K562 (cell line): ENCODE data around the gene SPATA20. TPM values are rescaled to one million over a fixed set of nuclear protein-coding genes. Genes with fewer than 3 reads are reported as not detected.

Experiments
- FOXM1 ChIP-seq, 2 experiments: fragments of 450-650 bp in 1 of 2; sonication (generic) in 1 of 2; formaldehyde crosslinking in 1 of 2; IDR thresholded peaks; 2 replicates each; pipeline versions ENCODE4 v1.6.1 to v1.9.0; 2017 to 2022; ENCODE audit warnings: low read depth in 2 of 2, mild to moderate bottlenecking in 2 of 2, missing genetic modification reagents in 1 of 2, moderate library complexity in 1 of 2
- IRF2 ChIP-seq: sonication (generic); formaldehyde crosslinking; IDR thresholded peaks from 2 replicates; pipeline ENCODE4 v1.8.1; 2022; ENCODE audit warnings: mild to moderate bottlenecking, missing genetic modification reagents
- RBM14 ChIP-seq: fragments of 200-400 bp; formaldehyde crosslinking; IDR thresholded peaks from 2 replicates; pipeline ENCODE4 v1.6.1; 2018; ENCODE audit warnings: low read depth, mild to moderate bottlenecking, low read length, moderate library complexity, borderline replicate concordance; ENCODE audit not compliant: insufficient read depth
- REST ChIP-seq, 2 experiments: fragments of 450-650 bp; formaldehyde crosslinking in 1 of 2; IDR thresholded peaks; 2 replicates each; pipeline versions ENCODE4 v1.4.0 to v1.6.1; 2014 to 2020; ENCODE audit warnings: mild to moderate bottlenecking in 2 of 2, borderline replicate concordance in 1 of 2, low read depth in 1 of 2
- TCFL5 ChIP-seq: fragments of 250-450 bp; sonication (Bioruptor Pico); conservative IDR thresholded peaks from 2 replicates; pipeline ENCODE4 v1.6.1; 2021; ENCODE audit warnings: mild to moderate bottlenecking, moderate library complexity, matching md5 sums
- TEAD2 ChIP-seq: fragments of 450-650 bp; IDR thresholded peaks from 2 replicates; pipeline ENCODE4 v1.6.1; 2016; ENCODE audit warnings: missing genetic modification characterization, control low read depth, missing compliant biosample characterization
- TRIM25 ChIP-seq: fragments of 450-650 bp; IDR thresholded peaks from 2 replicates; pipeline ENCODE4 v1.7.0; 2016; ENCODE audit warnings: borderline replicate concordance
- ZBTB34 ChIP-seq: fragments of 250-450 bp; sonication (Bioruptor Pico); IDR thresholded peaks from 2 replicates; pipeline ENCODE4 v1.8.0; 2021; ENCODE audit warnings: mild to moderate bottlenecking, moderate library complexity
- ZNF146 ChIP-seq: IDR thresholded peaks from one replicate; pipeline ENCODE4 v1.6.1; 2018; ENCODE audit warnings: missing compliant biosample characterization; ENCODE audit not compliant: unreplicated experiment
- ZNF316 ChIP-seq: fragments of 450-650 bp; IDR thresholded peaks from 2 replicates; pipeline ENCODE4 v1.6.1; 2016
- polyA plus RNA-seq, 8 experiments: library from polyadenylated mRNA; depleted of rRNA in 4 of 8; stranded (reverse) in 5 of 8; unstranded in 3 of 8; fragments of >200 nt; fragmentation: Nextera tagmentation in 2 of 8; fragmentation: Illumina TruSeq in 1 of 8; extraction: Ambion mirVana in 2 of 8; extraction: Trizol in 1 of 8; gene quantifications; 2 replicates each; pipeline versions ENCODE4 v1.2.1 to v1.2.3, GENCODE V29; 2011 to 2014; ENCODE audit warnings: inconsistent platforms in 1 of 8, missing spikeins in 1 of 8
- total RNA-seq, 7 experiments: library from RNA; depleted of rRNA in 6 of 7; stranded (reverse); fragments of >200 nt in 6 of 7; fragmentation: Illumina TruSeq in 2 of 7; extraction: Trizol in 2 of 7; gene quantifications; 2 replicates each; pipeline versions ENCODE4 v1.2.1 to v1.2.3, GENCODE V29; 2011 to 2021; ENCODE audit warnings: low replicate concordance in 1 of 7
- TF ChIP-seq, protein P1 (sequence below): sonication (generic); formaldehyde crosslinking; IDR thresholded peaks from 2 replicates; pipeline ENCODE4 v1.4.0; 2020; ENCODE audit warnings: mild to moderate bottlenecking, missing genetic modification reagents

The SPATA20 gene
- total and polyA plus RNA-seq, 9 of the 15 experiments (the other 6 are each of a cell fraction or from before 2014, with no cell fraction given): 0.08 to 4.0 (median 1.5) TPM

DNA sequence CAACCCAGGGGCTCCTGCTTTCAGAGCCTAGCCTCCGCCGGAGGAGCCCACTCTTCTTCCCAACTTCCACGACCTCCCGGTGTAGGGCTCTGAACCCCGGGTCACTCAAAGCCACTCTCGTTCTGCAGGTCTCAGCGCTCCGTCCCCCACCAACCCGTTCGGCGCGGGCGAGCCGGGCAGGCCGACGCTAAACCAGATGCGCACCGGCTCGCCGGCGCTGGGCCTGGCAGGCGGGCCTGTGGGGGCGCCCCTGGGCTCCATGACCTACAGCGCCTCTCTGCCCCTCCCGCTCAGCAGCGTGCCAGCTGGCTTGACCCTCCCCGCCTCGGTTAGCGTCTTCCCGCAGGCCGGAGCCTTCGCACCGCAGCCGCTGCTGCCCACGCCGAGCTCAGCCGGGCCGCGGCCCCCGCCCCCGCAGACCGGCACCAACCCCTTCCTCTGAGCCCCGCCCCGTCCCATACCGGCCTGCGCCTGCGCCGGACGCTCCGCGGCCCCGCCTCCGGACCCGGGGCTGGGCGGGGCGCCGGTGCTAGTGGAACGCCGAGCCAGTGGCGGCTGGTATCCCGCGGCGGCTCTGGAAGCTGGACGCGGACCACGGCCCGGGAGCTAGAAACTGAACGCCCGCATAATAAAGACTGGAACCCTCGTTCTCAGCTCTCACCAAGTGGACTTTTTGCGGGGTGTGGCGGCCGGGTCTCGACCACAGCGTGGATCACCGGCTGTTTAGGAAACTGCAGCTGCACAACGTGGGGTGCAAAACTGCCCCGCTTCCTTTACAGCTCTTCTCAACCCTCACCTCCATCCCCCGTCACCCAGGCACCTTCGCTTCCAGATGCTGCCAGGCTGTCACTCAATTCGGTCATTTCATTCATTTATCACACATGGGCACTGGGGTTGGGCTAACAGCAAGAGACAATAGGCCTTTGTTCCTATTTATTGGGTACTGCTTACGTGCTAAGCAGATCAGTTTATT is 5.0 kb upstream of the SPATA20 start (continued):
- TF ChIP-seq TEAD2 (tag) (no peak), FOXM1 (IDR thresholded peaks at IDR 0.05; ENCODE audit: low read depth) (no peak), FOXM1 (CRISPR knock-in tag; IDR thresholded peaks at IDR 0.05; ENCODE audit: low read depth) (no peak), ZNF146 (CRISPR knock-in tag) (no peak), IRF2 (CRISPR knock-in tag) (no peak), ZBTB34 (CRISPR knock-in tag) (no peak), ZNF316 (no peak), RBM14 (no peak), TCFL5 (CRISPR knock-in tag) (no peak), TRIM25 (no peak), REST (IDR thresholded peaks at IDR 0.05; ENCODE audit: borderline replicate concordance) (peak; percentile 83), REST (CRISPR knock-in tag; IDR thresholded peaks at IDR 0.05; ENCODE audit: low read depth) (no peak)
- TF ChIP-seq, protein P1, sequence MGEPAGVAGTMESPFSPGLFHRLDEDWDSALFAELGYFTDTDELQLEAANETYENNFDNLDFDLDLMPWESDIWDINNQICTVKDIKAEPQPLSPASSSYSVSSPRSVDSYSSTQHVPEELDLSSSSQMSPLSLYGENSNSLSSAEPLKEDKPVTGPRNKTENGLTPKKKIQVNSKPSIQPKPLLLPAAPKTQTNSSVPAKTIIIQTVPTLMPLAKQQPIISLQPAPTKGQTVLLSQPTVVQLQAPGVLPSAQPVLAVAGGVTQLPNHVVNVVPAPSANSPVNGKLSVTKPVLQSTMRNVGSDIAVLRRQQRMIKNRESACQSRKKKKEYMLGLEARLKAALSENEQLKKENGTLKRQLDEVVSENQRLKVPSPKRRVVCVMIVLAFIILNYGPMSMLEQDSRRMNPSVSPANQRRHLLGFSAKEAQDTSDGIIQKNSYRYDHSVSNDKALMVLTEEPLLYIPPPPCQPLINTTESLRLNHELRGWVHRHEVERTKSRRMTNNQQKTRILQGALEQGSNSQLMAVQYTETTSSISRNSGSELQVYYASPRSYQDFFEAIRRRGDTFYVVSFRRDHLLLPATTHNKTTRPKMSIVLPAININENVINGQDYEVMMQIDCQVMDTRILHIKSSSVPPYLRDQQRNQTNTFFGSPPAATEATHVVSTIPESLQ (CRISPR knock-in tag): 0 out of 2 replicates have a peak, but pooled peaks have one; percentile 3
